Progenitor cell of endocrine pancreas (in vitro differentiated cells): ENCODE data around the gene PRR23E. TPM values are rescaled to one million over a fixed set of nuclear protein-coding genes. Genes with fewer than 3 reads are reported as not detected.

Source experiments
- DNase-seq: peaks from one replicate; pipeline ENCODE4 v3.0.0; 2021; ENCODE audit warnings: low spot score; ENCODE audit not compliant: unreplicated experiment
- H3K27ac Mint-ChIP-seq: 2 replicates; pipeline ENCODE4 v1.8.0; 2021; ENCODE audit warnings: mild to moderate bottlenecking, moderate library complexity, mixed read lengths
- H3K27me3 Mint-ChIP-seq: 2 replicates; pipeline ENCODE4 v1.8.0; 2021; ENCODE audit warnings: mixed read lengths
- H3K36me3 Mint-ChIP-seq: 2 replicates; pipeline ENCODE4 v1.8.0; 2022; ENCODE audit warnings: mixed read lengths; ENCODE audit not compliant: insufficient read depth
- H3K4me1 Mint-ChIP-seq: 2 replicates; pipeline ENCODE4 v1.8.0; 2021; ENCODE audit warnings: low read depth, mixed read lengths
- H3K4me3 Mint-ChIP-seq: 2 replicates; pipeline ENCODE4 v1.8.0; 2021; ENCODE audit warnings: low read depth, mild to moderate bottlenecking, moderate library complexity, mixed read lengths
- H3K9me3 Mint-ChIP-seq: 2 replicates; pipeline ENCODE4 v1.8.0; 2021; ENCODE audit warnings: low read depth, mixed read lengths
- total RNA-seq: library from RNA; stranded (reverse); gene quantifications from 2 replicates; pipeline ENCODE4 v1.2.1, GENCODE V29; 2021
- TF ChIP-seq, protein P1 (sequence below): fragments of 200-600 bp; sonication (generic); IDR thresholded peaks from one replicate; pipeline ENCODE4 v1.5.0; 2021; ENCODE audit warnings: antibody characterized with exemption, mild to moderate bottlenecking; ENCODE audit not compliant: unreplicated experiment

Gene PRR23E
- total RNA-seq, 1 donor from 2014 or later, result not detected

DNA sequence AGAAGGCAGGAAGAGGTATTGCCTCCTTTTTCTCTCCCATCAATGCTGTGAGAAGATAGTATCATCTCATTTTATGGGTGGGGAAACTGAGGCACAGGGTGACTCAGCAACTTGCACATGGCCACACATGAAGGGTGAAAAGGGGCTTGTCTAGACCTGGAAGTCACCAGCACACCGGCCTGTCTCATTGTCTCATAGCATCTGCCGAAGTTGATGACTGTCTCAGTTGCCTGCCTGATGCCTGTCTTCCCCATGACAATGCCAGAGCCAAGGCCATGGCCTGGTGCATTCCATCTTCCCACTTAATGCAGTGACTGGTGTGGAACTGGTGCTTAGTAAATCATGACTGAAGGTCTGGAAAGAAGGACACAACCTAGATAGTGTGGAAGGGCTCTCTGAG lies 27.9 kb upstream of the PRR23E start:
- H3K4me1 Mint-ChIP-seq, result no peaks in the 10 kb centered on the region

DNA sequence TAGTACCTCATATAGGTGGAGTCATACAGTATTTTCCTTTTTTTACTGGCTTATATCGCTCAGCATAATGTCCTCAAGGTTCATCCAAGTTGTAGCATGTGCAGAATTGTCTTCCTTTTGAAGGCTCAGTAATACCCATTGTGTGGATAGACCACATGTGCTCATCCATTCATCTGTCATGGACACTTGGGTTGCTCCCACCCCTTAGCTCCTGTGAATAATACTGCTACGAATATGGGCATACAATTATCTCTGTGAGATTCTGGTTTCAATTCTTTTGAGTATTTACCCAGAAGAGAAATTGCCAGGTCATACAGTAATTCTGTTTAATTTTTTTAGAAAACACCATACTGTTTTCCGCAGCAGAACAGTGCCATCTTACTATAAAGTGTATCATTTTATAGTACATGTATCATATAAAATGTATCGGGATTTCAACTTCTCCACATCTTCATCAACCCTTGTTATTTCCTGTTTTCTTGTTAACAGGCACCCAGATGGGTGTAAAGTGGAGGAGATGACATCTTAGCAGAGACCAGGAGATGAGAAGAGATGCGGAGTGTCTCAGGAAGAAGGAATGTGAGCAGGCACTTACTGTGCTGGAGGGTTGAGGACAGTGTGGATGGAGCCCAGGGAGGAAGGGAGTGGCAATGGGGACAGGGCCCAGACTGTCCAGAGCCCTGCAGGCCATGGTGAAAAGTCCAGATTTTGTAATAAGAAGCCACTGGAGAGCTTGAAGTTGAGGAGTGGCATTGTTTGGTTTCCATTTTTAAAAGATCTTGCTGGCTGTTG lies 27.0 kb upstream of the PRR23E start:
- no peak for DNase-seq
- Mint-ChIP-seq H3K4me1 (no peaks in the 10 kb centered on the region), H3K36me3 (no peaks in the 10 kb centered on the region), H3K27me3 (peaks cover 54% of the 10 kb centered on the region), H3K4me3 (no peak overlapping the region), H3K9me3 (no peaks in the 10 kb centered on the region), H3K27ac (no peak overlapping the region)
- TF ChIP-seq, protein P1, sequence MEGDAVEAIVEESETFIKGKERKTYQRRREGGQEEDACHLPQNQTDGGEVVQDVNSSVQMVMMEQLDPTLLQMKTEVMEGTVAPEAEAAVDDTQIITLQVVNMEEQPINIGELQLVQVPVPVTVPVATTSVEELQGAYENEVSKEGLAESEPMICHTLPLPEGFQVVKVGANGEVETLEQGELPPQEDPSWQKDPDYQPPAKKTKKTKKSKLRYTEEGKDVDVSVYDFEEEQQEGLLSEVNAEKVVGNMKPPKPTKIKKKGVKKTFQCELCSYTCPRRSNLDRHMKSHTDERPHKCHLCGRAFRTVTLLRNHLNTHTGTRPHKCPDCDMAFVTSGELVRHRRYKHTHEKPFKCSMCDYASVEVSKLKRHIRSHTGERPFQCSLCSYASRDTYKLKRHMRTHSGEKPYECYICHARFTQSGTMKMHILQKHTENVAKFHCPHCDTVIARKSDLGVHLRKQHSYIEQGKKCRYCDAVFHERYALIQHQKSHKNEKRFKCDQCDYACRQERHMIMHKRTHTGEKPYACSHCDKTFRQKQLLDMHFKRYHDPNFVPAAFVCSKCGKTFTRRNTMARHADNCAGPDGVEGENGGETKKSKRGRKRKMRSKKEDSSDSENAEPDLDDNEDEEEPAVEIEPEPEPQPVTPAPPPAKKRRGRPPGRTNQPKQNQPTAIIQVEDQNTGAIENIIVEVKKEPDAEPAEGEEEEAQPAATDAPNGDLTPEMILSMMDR, result no peak

More for the DNA sequence above, 27.9 kb upstream of the PRR23E start:
- no peaks in the 10 kb centered on the region for H3K36me3 Mint-ChIP-seq
- H3K27ac Mint-ChIP-seq, result no peak overlapping the region
- no peak overlapping the region for H3K4me3 Mint-ChIP-seq
- H3K27me3 Mint-ChIP-seq, result peaks cover 46% of the 10 kb centered on the region
- TF ChIP-seq, protein P1, result no peak
- no peak for DNase-seq
- H3K9me3 Mint-ChIP-seq, result no peaks in the 10 kb centered on the region

DNA sequence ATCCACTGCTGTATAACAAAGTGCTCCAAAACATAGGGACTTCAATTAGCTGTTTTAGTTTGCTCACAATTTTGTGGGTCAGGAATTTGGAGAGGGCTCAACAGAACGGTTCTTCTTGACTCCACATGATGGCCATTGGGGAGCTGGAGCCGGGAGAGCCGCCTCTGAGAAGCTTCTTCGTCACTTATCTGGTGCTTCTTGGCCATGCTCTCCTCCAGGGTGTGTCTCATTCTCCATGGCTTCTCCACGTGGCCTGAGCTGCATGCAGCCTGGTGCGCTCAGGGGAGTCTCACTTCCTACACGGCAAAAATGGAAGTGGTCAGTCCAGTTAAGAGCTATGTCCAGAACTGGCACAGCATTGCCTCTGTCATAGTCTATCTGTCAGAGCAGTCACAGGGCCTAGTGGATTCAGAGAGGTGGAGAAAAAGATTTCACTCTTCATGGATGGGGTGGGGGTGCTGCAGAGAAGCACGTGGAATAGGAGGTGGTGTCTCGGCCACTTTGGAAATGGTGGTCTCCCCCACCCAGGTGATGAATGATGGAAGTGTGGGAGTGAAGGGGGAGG lies 26.3 kb upstream of the PRR23E start:
- Mint-ChIP-seq H3K27me3 (peaks cover 56% of the 10 kb centered on the region), H3K9me3 (no peaks in the 10 kb centered on the region), H3K4me3 (no peak overlapping the region), H3K36me3 (no peaks in the 10 kb centered on the region), H3K27ac (no peak overlapping the region), H3K4me1 (no peaks in the 10 kb centered on the region)
- DNase-seq, result no peak
- TF ChIP-seq, protein P1, result no peak

DNA sequence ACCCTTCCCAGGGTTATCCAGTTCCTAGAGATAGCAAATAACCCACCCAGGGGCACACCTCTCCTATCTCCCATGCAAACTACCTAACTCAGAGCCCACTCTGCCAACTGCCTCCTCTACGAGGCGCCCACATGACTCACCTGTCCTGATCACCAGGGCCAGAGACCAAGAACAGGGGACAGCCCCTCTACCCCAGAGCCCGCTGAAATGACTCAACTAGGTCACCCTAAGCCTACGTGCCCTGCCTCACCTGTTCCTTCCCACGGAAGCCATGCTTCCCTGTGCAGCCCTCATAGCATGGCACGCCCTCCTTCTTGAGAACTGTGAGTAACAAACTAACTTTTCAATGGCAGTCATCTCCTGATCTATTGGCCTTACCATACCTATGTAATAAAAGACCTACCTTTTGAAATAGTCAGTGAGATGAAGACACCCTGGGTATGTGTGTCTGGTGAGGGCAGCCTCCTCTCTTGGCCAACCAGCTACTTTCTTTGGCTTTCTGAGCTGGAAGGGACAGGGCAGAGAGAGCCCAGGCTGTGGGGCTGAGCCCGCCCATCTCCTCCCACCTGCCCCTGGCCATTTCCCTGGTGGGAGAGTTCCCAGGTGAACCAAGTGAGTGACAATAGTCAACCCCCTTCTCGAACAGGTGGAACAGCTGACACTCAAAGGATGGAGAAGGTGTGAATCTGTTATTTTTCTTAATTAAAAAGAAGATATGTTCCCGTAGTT lies 25.5 kb upstream of the PRR23E start:
- Mint-ChIP-seq H3K27ac (no peak overlapping the region), H3K4me1 (peaks cover 2% of the 10 kb centered on the region), H3K36me3 (no peaks in the 10 kb centered on the region), H3K4me3 (no peak overlapping the region), H3K9me3 (no peaks in the 10 kb centered on the region), H3K27me3 (peaks cover 60% of the 10 kb centered on the region)
- no peak for DNase-seq
- TF ChIP-seq, protein P1, result no peak

DNA sequence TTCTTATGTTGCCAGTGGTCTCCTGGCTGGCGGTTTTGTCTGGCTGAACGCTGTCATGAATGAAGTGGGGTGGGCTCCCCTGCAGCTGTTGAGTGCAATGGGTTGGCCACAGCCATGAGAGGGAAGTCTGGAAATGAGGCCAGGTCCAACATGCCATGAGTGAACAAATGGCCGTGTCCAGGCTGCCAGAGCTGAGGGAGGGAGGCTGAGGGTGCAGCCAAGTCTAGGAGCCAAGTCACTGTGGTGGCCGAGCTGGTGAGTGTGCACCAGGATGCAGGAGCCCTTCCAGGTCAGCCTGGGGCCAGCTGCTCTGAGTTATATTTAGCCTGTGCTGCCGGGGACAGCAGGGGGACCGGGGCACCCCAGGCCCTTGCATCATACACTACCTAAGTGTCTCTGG lies 24.7 kb upstream of the PRR23E start:
- no peak overlapping the region for H3K27ac Mint-ChIP-seq
- H3K27me3 Mint-ChIP-seq, result peaks cover 57% of the 10 kb centered on the region
- TF ChIP-seq, protein P1, result no peak
- no peaks in the 10 kb centered on the region for H3K9me3 Mint-ChIP-seq
- no peak overlapping the region for H3K4me3 Mint-ChIP-seq
- no peaks in the 10 kb centered on the region for H3K36me3 Mint-ChIP-seq
- H3K4me1 Mint-ChIP-seq, result peaks cover 4% of the 10 kb centered on the region
- DNase-seq, result no peak
